ENCODE data around the gene SRC.

SRC gene

GRCh38 chr20:37413023-37413334, 67.0 kb downstream of the SRC start:
- no peak for DNase-seq (ENCODE audit: low read depth in 2 of 2)

- DNase-seq (ENCODE audit: low read depth in 2 of 2) = no peak
Observed at GRCh38 chr20:37413379-37413778, 67.4 kb downstream of the SRC start.

- DNase-seq (ENCODE audit: low read depth in 2 of 2) = no peak
Observed at GRCh38 chr20:37414224-37415035, 68.5 kb downstream of the SRC start.

- DNase-seq (ENCODE audit: low read depth in 2 of 2) = no peak
Observed at GRCh38 chr20:37415118-37416085, 69.5 kb downstream of the SRC start.

GRCh38 chr20:37416100-37416847, 70.3 kb downstream of the SRC start:
- no peak for DNase-seq (ENCODE audit: low read depth in 2 of 2)

- no peak for DNase-seq (ENCODE audit: low read depth in 2 of 2)
Observed at GRCh38 chr20:37416848-37417616, 71.1 kb downstream of the SRC start.

- peak in 1 of 2 experiments; percentile 32 for DNase-seq (ENCODE audit: low read depth in 2 of 2)
Observed at GRCh38 chr20:37417617-37418467, 71.9 kb downstream of the SRC start.

GRCh38 chr20:37418591-37419109, 72.7 kb downstream of the SRC start:
- no peak for DNase-seq (ENCODE audit: low read depth in 2 of 2)

GRCh38 chr20:37419307-37419706, 73.4 kb downstream of the SRC start:
- DNase-seq (ENCODE audit: low read depth in 2 of 2) = no peak

- no peak for DNase-seq (ENCODE audit: low read depth in 2 of 2)
Observed at GRCh38 chr20:37419774-37420542, 74.0 kb downstream of the SRC start.

- no peak for DNase-seq (ENCODE audit: low read depth in 2 of 2)
Observed at GRCh38 chr20:37420610-37421009, 74.7 kb downstream of the SRC start.

- DNase-seq (ENCODE audit: low read depth in 2 of 2) = no peak
Observed at GRCh38 chr20:37421060-37421905, 75.3 kb downstream of the SRC start.

GRCh38 chr20:37421988-37422387, 76.0 kb downstream of the SRC start:
- no peak for DNase-seq (ENCODE audit: low read depth in 2 of 2)

- DNase-seq (ENCODE audit: low read depth in 2 of 2) = no peak
Observed at GRCh38 chr20:37422791-37423286, 76.9 kb downstream of the SRC start.

GRCh38 chr20:37423545-37423944, 77.6 kb downstream of the SRC start:
- DNase-seq (ENCODE audit: low read depth in 2 of 2) = no peak

GRCh38 chr20:37424062-37424851, 78.3 kb downstream of the SRC start:
- DNase-seq (ENCODE audit: low read depth in 2 of 2) = no peak

- no peak for DNase-seq (ENCODE audit: low read depth in 2 of 2)
Observed at GRCh38 chr20:37425103-37425625, 79.2 kb downstream of the SRC start.

Data from fibroblast of skin of left biceps (primary cell).